Mesendoderm (in vitro differentiated cells): ENCODE data around the gene CPED1.

Experiments used
- DNase-seq: peaks from one replicate; pipeline ENCODE4 v3.0.0; 2013
- H2AK5ac ChIP-seq: 2 replicates; pipeline ENCODE4 v1.6.1; 2013; ENCODE audit warnings: low read length, inconsistent platforms
- H2BK120ac ChIP-seq: 2 replicates; pipeline ENCODE4 v1.6.1; 2013; ENCODE audit warnings: low read depth, mild to moderate bottlenecking, low read length, moderate library complexity, mixed read lengths
- H2BK15ac ChIP-seq: replicated peaks from 2 replicates; pipeline ENCODE4 v1.6.1; 2013; ENCODE audit warnings: low read depth, mild to moderate bottlenecking, moderate library complexity
- H2BK5ac ChIP-seq: 2 replicates; pipeline ENCODE4 v1.6.1; 2013; ENCODE audit warnings: low read length, inconsistent platforms
- H3K18ac ChIP-seq: 2 replicates; pipeline ENCODE4 v1.6.1; 2013; ENCODE audit warnings: mild to moderate bottlenecking, low read length, mixed read lengths
- H3K23ac ChIP-seq: one replicate; pipeline ENCODE4 v1.6.1; 2013; ENCODE audit warnings: low read length
- H3K27ac ChIP-seq: 2 replicates; pipeline ENCODE4 v1.5.1; 2013; ENCODE audit warnings: low read depth, mild to moderate bottlenecking, inconsistent platforms, low read length, moderate library complexity
- H3K27me3 ChIP-seq: 2 replicates; pipeline ENCODE4 v1.6.1; 2013; ENCODE audit warnings: low read length, control low read depth, mild to moderate bottlenecking, inconsistent platforms; ENCODE audit not compliant: insufficient read depth, poor library complexity
- H3K36me3 ChIP-seq: 2 replicates; pipeline ENCODE4 v1.6.1; 2013; ENCODE audit warnings: low read length, inconsistent platforms; ENCODE audit not compliant: control insufficient read depth, insufficient read depth
- H3K4ac ChIP-seq: one replicate; pipeline ENCODE4 v1.6.1; 2013; ENCODE audit warnings: low read depth, mild to moderate bottlenecking, low read length, moderate library complexity
- H3K4me1 ChIP-seq: 2 replicates; pipeline ENCODE4 v1.6.1; 2013; ENCODE audit warnings: low read depth, low read length, inconsistent platforms; ENCODE audit not compliant: control insufficient read depth
- H3K4me2 ChIP-seq: 2 replicates; pipeline ENCODE4 v1.6.1; 2013; ENCODE audit warnings: low read length
- H3K4me3 ChIP-seq: 2 replicates; pipeline ENCODE4 v1.5.1; 2013; ENCODE audit warnings: mild to moderate bottlenecking, low read length
- H3K56ac ChIP-seq: one replicate; pipeline ENCODE4 v1.6.1; 2013; ENCODE audit warnings: low read length
- H3K79me1 ChIP-seq: 2 replicates; pipeline ENCODE4 v1.6.1; 2013; ENCODE audit warnings: low read length, inconsistent platforms
- H3K79me2 ChIP-seq: 2 replicates; pipeline ENCODE4 v1.6.1; 2013; ENCODE audit warnings: mild to moderate bottlenecking, low read length; ENCODE audit not compliant: control insufficient read depth, insufficient read depth
- H3K9ac ChIP-seq: 2 replicates; pipeline ENCODE4 v1.6.1; 2013; ENCODE audit warnings: low read length, inconsistent platforms
- H4K5ac ChIP-seq: one replicate; pipeline ENCODE4 v1.6.1; 2013; ENCODE audit warnings: low read length
- H4K8ac ChIP-seq: one replicate; pipeline ENCODE4 v1.6.1; 2013; ENCODE audit warnings: low read depth, mild to moderate bottlenecking, control low read depth, low read length, moderate library complexity
- WGBS: extraction: QIAGEN DNeasy Blood & Tissue Kit; methylation state at CpG from one replicate; pipeline ENCODE4 v1.1.7; 2013; ENCODE audit warnings: low lambda C conversion rate, missing lambda C conversion rate; ENCODE audit not compliant: insufficient coverage; ENCODE audit errors: extremely low coverage; 5-methylcytosine and 5-hydroxymethylcytosine counted together

Gene CPED1

DNA sequence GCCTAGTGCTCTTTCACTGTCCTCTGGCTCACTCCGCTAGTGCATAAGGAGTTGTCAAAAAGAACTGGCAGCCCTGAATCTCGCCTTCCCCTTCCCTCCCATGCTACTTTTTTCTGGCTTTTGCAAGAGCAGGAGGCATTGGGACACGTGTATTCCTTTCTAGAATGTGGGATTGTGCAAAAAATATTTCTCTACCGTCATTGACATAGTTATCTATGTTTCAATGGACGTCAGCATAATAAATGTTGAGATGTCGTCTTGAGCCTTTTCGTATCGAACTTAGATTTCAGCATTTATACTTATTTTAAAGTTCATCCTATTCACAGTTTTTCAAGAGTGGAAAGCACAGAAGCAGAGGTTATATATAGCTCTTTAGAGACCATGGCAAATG lies 37.2 kb upstream of the CPED1 start:
- H3K36me3 ChIP-seq = no peaks in the 10 kb centered on the region
- no peak overlapping the region for H2BK5ac ChIP-seq
- H3K4ac ChIP-seq = no peak overlapping the region
- peak overlapping the region; percentile 77 for H3K9ac ChIP-seq
- WGBS = no CpG with 5 or more reads among the region's 8 CpGs
- H3K4me2 ChIP-seq = peak overlapping the region; percentile 96
- H3K23ac ChIP-seq = no peak overlapping the region
- no peaks in the 10 kb centered on the region for H3K27me3 ChIP-seq
- H3K79me2 ChIP-seq = peaks cover 7% of the 10 kb centered on the region
- peaks cover 3% of the 10 kb centered on the region for H3K79me1 ChIP-seq
- H3K18ac ChIP-seq = no peak overlapping the region
- H4K5ac ChIP-seq = no peak overlapping the region
- no peak for DNase-seq
- H4K8ac ChIP-seq = no peak overlapping the region
- no peak overlapping the region for H2BK120ac ChIP-seq
- peak overlapping the region; percentile 82 for H3K56ac ChIP-seq
- H2AK5ac ChIP-seq = no peak overlapping the region
- no peaks in the 10 kb centered on the region for H3K4me1 ChIP-seq
- no peak overlapping the region for H2BK15ac ChIP-seq
- peak overlapping the region; percentile 82 for H3K4me3 ChIP-seq
- no peak overlapping the region for H3K27ac ChIP-seq

DNA sequence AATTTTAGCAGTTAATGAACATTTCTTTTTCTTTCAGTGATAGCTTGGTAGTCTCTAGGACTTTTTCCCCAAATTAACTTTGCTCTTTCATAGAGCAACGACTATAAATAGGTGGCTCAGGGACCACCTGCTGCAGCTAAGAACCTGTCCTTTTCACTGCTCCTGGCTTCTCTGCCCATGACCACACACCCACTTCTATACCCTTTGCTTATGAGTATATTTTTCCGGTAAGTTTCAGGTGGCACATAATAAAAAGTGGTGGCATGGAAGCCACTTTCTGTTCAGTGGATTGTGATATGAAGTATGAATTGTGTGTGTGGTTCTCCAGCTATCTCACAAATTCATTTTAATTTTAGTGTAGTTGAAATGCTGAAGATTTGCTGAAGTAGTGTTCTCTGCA lies 36.7 kb upstream of the CPED1 start:
- WGBS = no CpG with 5 or more reads among the region's 2 CpGs
- peaks cover 3% of the 10 kb centered on the region for H3K79me1 ChIP-seq
- no peak for DNase-seq
- no peaks in the 10 kb centered on the region for H3K27me3 ChIP-seq
- peaks cover 7% of the 10 kb centered on the region for H3K79me2 ChIP-seq
- H2BK15ac ChIP-seq = no peak overlapping the region
- H3K4me3 ChIP-seq = no peak overlapping the region
- H3K4me1 ChIP-seq = no peaks in the 10 kb centered on the region
- no peak overlapping the region for H3K23ac ChIP-seq
- H3K56ac ChIP-seq = no peak overlapping the region
- no peak overlapping the region for H3K4me2 ChIP-seq
- H4K8ac ChIP-seq = no peak overlapping the region
- no peak overlapping the region for H2BK120ac ChIP-seq
- no peak overlapping the region for H2BK5ac ChIP-seq
- H3K4ac ChIP-seq = no peak overlapping the region
- no peaks in the 10 kb centered on the region for H3K36me3 ChIP-seq
- no peak overlapping the region for H3K9ac ChIP-seq
- no peak overlapping the region for H3K18ac ChIP-seq
- no peak overlapping the region for H4K5ac ChIP-seq
- H2AK5ac ChIP-seq = no peak overlapping the region
- no peak overlapping the region for H3K27ac ChIP-seq

DNA sequence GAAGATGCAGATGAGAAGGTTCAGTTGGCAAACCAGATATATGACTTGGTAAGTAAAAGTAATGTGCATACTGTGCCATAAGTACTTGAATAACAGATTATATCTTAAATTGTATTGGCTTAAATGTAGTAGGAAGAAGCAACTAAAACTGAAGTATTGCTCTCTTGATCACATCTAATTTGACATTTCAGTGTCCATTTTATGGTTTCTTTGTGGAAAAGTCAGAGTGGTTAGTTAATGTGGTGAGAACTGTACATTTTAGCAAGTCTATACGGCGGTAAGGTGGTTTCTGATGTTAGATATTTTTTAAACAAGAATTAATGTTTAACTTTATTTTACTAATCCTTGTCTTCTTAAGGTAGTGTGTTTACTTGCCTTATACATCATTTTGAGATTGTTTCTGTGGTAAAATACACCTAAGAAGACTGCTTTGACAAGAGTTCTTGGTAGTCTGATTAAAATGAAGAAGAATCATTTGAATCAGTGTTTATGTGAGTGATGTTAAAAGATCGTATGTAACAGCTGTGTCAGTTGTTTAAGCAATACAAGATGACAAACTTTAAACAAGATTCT lies 32.8 kb upstream of the CPED1 start:
- Histone ChIP-seq H3K36me3 (peaks cover 1% of the 10 kb centered on the region), H2BK15ac (no peak overlapping the region), H3K4me3 (no peak overlapping the region), H2AK5ac (no peak overlapping the region), H3K27me3 (no peaks in the 10 kb centered on the region), H2BK5ac (no peak overlapping the region), H3K79me2 (peaks cover 7% of the 10 kb centered on the region), H3K23ac (no peak overlapping the region), H4K5ac (no peak overlapping the region), H3K79me1 (peaks cover 3% of the 10 kb centered on the region), H3K4ac (no peak overlapping the region), H2BK120ac (no peak overlapping the region), H3K4me2 (no peak overlapping the region), H3K27ac (no peak overlapping the region), H3K18ac (no peak overlapping the region), H4K8ac (no peak overlapping the region), H3K9ac (no peak overlapping the region), H3K4me1 (no peaks in the 10 kb centered on the region), H3K56ac (no peak overlapping the region)
- DNase-seq = no peak
- 100% methylated on average over 1 of the region's 3 CpGs for WGBS

DNA sequence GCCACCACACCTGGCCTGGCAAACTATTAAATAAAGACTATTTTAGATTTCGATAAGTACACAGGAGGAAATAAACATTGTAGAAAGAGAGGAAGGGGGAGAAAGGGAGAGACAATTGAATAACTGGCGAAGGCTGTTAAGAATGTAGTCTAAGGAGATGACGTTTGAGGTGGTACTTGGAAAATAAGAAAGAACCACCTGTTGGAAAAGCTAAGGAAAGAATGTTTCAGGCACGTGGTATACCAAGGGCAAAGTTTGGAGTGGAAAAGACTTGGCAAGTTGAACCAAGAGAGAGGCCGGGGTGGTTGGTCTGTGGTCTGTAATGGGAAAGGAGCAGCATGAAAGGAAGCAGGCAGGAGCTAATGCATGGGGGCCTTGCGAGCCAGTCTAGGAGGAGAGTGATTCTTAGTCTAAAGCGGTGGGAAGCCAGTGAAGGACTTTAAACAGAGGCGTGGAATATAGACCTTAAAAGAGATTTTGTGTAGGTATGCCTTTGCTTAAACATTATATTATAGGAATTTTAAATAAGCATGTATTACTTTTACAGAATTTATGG lies 28.5 kb upstream of the CPED1 start:
- Histone ChIP-seq H3K4me1 (no peaks in the 10 kb centered on the region), H2BK15ac (no peak overlapping the region), H3K23ac (no peak overlapping the region), H3K27me3 (no peaks in the 10 kb centered on the region), H4K5ac (no peak overlapping the region), H2BK5ac (no peak overlapping the region), H3K18ac (no peak overlapping the region), H2BK120ac (no peak overlapping the region), H2AK5ac (no peak overlapping the region), H3K9ac (no peak overlapping the region), H3K79me1 (no peaks in the 10 kb centered on the region), H3K4ac (no peak overlapping the region), H3K4me3 (no peak overlapping the region), H3K36me3 (peaks cover 1% of the 10 kb centered on the region), H3K27ac (no peak overlapping the region), H3K4me2 (no peak overlapping the region), H3K56ac (no peak overlapping the region), H3K79me2 (no peaks in the 10 kb centered on the region), H4K8ac (no peak overlapping the region)
- no peak for DNase-seq
- WGBS = no CpG with 5 or more reads among the region's 8 CpGs

DNA sequence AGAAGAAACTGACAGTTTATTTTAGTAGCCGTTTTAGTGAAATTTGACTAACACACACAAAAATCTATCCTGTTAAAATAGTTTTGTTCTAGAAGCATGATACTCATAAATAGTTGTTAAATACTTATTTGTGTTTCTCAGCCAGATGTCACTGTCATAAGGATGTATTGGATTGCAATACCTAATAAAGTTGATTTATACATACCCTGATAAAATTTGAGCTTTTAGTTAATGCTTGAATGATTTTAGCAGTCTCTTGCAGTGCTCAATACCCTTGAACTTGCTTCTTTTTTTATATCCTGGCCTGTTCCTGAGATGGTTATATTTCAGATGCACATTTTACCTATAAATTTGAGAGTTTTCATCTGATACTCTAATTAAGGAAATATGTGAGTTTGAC lies 27.8 kb upstream of the CPED1 start:
- H3K4me3 ChIP-seq = no peak overlapping the region

DNA sequence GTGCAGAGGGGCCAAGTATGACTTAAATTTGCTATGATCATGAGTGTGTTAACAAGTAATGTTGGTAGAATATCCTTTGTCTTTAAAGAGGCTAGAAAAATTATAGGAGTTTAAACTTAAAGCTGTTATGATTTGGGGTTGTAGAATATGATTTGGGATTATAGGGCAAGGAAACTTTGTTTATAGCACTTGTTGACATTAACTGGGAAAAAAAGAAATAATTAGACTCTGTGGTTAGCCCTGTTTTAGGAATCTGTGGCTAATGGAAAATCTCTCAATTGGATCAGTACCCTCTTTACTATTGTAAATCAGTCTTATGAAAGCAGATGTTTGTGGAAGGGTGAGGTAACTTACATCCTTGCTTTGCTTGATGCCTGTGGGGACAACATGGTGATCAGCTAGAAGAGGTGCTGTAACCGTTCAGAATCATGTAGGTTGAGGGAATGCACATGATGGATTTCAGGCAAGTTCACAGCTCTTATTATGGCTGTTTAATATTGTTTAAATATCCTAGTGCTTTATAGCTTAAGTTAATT lies 26.8 kb upstream of the CPED1 start:
- no peaks in the 10 kb centered on the region for H3K4me1 ChIP-seq
- H3K23ac ChIP-seq = no peak overlapping the region
- no peak overlapping the region for H2AK5ac ChIP-seq
- no peak overlapping the region for H4K8ac ChIP-seq
- H3K4me2 ChIP-seq = no peak overlapping the region
- peaks cover 1% of the 10 kb centered on the region for H3K36me3 ChIP-seq
- H3K27ac ChIP-seq = no peak overlapping the region
- no peak overlapping the region for H3K56ac ChIP-seq
- no peaks in the 10 kb centered on the region for H3K27me3 ChIP-seq
- no peak overlapping the region for H2BK5ac ChIP-seq
- no peak overlapping the region for H3K18ac ChIP-seq
- H3K79me1 ChIP-seq = no peaks in the 10 kb centered on the region
- no peak overlapping the region for H2BK15ac ChIP-seq
- no peak for DNase-seq
- no peak overlapping the region for H2BK120ac ChIP-seq
- H4K5ac ChIP-seq = no peak overlapping the region
- WGBS = no CpG with 5 or more reads among the region's 1 CpG
- H3K9ac ChIP-seq = no peak overlapping the region
- H3K4ac ChIP-seq = no peak overlapping the region
- H3K4me3 ChIP-seq = no peak overlapping the region
- no peaks in the 10 kb centered on the region for H3K79me2 ChIP-seq

More for the DNA sequence above, 27.8 kb upstream of the CPED1 start:
- Histone ChIP-seq H2BK120ac (no peak overlapping the region), H3K36me3 (peaks cover 1% of the 10 kb centered on the region), H2AK5ac (no peak overlapping the region), H3K56ac (no peak overlapping the region), H4K8ac (no peak overlapping the region), H3K4me1 (no peaks in the 10 kb centered on the region), H3K27ac (no peak overlapping the region), H3K27me3 (no peaks in the 10 kb centered on the region), H4K5ac (no peak overlapping the region), H3K23ac (no peak overlapping the region), H2BK5ac (no peak overlapping the region), H3K9ac (no peak overlapping the region), H3K4me2 (no peak overlapping the region), H3K79me1 (no peaks in the 10 kb centered on the region), H3K4ac (no peak overlapping the region), H3K18ac (no peak overlapping the region), H3K79me2 (no peaks in the 10 kb centered on the region), H2BK15ac (no peak overlapping the region)
- no peak for DNase-seq
- WGBS = no CpG with 5 or more reads among the region's 1 CpG
